ENCODE measurements around the gene TRMT11.
A peak's percentile ranks its signal among the peaks of the same experiment; 100 is the strongest.

DNA sequence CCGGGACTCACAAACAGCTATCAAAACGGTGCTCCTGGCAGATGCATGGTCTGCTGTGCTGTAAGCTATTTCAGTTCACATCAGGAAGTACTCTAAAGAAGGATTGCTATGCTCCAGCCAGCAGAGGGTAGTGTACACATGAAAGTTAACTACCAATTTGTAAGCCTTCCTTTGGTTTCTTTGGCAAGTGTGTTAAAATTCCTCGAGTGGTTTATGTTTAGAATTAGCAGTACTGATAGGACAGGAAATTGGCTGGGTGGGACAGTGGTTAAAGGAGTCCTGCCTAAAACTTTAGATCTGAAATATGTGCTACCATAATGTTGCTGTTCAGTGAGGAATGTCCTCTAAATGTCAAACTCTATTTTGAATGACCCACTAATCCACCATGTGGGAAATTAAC lies 47.4 kb downstream of the TRMT11 start:
- TF ChIP-seq, protein P1, sequence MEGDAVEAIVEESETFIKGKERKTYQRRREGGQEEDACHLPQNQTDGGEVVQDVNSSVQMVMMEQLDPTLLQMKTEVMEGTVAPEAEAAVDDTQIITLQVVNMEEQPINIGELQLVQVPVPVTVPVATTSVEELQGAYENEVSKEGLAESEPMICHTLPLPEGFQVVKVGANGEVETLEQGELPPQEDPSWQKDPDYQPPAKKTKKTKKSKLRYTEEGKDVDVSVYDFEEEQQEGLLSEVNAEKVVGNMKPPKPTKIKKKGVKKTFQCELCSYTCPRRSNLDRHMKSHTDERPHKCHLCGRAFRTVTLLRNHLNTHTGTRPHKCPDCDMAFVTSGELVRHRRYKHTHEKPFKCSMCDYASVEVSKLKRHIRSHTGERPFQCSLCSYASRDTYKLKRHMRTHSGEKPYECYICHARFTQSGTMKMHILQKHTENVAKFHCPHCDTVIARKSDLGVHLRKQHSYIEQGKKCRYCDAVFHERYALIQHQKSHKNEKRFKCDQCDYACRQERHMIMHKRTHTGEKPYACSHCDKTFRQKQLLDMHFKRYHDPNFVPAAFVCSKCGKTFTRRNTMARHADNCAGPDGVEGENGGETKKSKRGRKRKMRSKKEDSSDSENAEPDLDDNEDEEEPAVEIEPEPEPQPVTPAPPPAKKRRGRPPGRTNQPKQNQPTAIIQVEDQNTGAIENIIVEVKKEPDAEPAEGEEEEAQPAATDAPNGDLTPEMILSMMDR (conservative IDR thresholded peaks at IDR 0.05; ENCODE audit: low read depth, low read length) = peak; percentile 69
- TF ChIP-seq EZH2 (IDR thresholded peaks at IDR 0.05; ENCODE audit: low read length, unreplicated experiment) = no peak
- TF ChIP-seq EZH2phosphoT487 (IDR thresholded peaks at IDR 0.05; ENCODE audit: borderline replicate concordance, low read length) = no peak
